ENCODE data around the gene OR7A17.

The OR7A17 gene

DNA sequence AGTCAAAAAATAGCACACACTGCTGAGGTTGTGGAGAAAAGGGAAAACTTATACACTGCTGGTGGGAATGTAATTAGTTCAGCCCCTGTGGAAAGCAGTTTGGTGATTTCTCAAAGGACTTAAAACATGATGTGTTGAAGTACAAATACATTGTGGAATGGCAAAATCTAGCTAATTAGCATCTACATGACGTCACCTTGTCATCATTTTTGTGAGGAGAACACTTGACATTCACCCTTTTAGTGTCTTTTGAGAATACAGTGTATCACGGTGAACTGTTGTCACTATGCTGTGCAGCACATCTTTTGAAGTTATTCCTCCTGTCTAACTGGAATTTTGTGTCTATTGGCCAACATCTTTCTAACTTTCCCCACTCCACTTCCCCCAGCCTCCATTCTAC is 42.8 kb downstream of the OR7A17 start:
- H3K9ac ChIP-seq (ENCODE audit: low read length) = no peak overlapping the region
- H3F3A ChIP-seq (ENCODE audit: insufficient read depth, low read length) = no peaks in the 10 kb centered on the region
- no peak overlapping the region for H3K4me3 ChIP-seq (ENCODE audit: low read depth, low read length, poor library complexity, severe bottlenecking)
- H3K9me2 ChIP-seq (ENCODE audit: low read depth, low read length) = no peaks in the 10 kb centered on the region
- H3K27ac ChIP-seq (ENCODE audit: low read depth, low read length, poor library complexity, severe bottlenecking) = no peak overlapping the region
- no peaks in the 10 kb centered on the region for H3K4me1 ChIP-seq (ENCODE audit: insufficient read depth, low read length, severe bottlenecking)
- no peaks in the 10 kb centered on the region for H3K36me3 ChIP-seq (ENCODE audit: insufficient read depth, low read length)
- no peaks in the 10 kb centered on the region; the same call in 1 of the 2 replicates for H3K27me3 ChIP-seq (ENCODE audit: insufficient read depth, low read length)
- H3K4me2 ChIP-seq (ENCODE audit: low read length) = no peak overlapping the region
- no peaks in the 10 kb centered on the region for H3K9me3 ChIP-seq (ENCODE audit: low read length)
- TF ChIP-seq, protein P1, sequence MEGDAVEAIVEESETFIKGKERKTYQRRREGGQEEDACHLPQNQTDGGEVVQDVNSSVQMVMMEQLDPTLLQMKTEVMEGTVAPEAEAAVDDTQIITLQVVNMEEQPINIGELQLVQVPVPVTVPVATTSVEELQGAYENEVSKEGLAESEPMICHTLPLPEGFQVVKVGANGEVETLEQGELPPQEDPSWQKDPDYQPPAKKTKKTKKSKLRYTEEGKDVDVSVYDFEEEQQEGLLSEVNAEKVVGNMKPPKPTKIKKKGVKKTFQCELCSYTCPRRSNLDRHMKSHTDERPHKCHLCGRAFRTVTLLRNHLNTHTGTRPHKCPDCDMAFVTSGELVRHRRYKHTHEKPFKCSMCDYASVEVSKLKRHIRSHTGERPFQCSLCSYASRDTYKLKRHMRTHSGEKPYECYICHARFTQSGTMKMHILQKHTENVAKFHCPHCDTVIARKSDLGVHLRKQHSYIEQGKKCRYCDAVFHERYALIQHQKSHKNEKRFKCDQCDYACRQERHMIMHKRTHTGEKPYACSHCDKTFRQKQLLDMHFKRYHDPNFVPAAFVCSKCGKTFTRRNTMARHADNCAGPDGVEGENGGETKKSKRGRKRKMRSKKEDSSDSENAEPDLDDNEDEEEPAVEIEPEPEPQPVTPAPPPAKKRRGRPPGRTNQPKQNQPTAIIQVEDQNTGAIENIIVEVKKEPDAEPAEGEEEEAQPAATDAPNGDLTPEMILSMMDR (IDR thresholded peaks at IDR 0.05; ENCODE audit: low read length) = no peak
- no peak for TF ChIP-seq EZH2 (IDR thresholded peaks at IDR 0.05; ENCODE audit: borderline replicate concordance, low read length)
- H2AFZ ChIP-seq (ENCODE audit: low read length) = no peak overlapping the region
- no peaks in the 10 kb centered on the region for H3K79me2 ChIP-seq (ENCODE audit: insufficient read depth, low read length)
- H4K20me1 ChIP-seq (ENCODE audit: insufficient read depth, low read length) = no peaks in the 10 kb centered on the region

DNA sequence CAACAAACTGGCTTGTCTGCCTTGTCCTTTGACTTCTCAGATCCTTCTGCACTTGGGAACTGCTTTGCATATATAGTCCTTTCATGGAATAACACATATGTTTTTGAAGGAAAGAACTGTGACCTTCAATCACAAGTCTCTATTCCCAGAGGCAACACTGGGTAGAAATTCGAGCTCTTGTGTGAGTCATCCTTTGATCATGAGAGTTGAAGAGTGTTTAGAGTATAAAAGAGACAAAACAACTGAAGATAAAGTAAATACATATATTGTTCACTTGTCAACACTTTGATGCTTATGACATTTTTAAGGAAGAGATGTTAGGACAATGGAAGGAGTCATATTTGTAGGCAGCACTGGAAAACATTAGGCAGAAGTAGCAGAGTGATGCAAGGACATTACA is 45.7 kb downstream of the OR7A17 start:
- H3K36me3 ChIP-seq (ENCODE audit: insufficient read depth, low read length) = no peaks in the 10 kb centered on the region
- TF ChIP-seq, protein P1 (IDR thresholded peaks at IDR 0.05; ENCODE audit: low read length) = no peak
- TF ChIP-seq EZH2 (IDR thresholded peaks at IDR 0.05; ENCODE audit: borderline replicate concordance, low read length) = no peak

DNA sequence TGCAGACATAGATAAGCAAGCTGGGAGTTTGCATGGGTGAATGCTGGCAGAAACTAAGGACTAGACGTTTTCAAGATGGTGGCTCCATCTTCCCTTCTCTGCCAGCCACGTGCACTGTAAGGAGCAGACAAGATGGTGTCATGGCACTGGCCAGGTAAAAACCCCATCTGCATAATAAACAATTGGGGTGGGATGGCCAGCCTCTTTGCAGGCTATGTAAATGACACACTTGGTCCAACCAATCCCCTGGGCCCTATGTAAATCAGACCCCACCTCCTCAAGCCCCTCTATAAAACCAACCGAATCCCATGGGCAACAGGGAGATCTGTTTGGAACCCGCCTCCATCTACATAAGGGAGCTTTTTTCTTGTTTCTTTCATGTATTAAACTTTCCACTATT is 48.5 kb downstream of the OR7A17 start:
- no peaks in the 10 kb centered on the region for H3K36me3 ChIP-seq (ENCODE audit: insufficient read depth, low read length)
- H3K9me2 ChIP-seq (ENCODE audit: low read depth, low read length) = no peaks in the 10 kb centered on the region
- H3K27me3 ChIP-seq (ENCODE audit: insufficient read depth, low read length) = no peaks in the 10 kb centered on the region; the same call in 1 of the 2 replicates
- H3F3A ChIP-seq (ENCODE audit: insufficient read depth, low read length) = no peaks in the 10 kb centered on the region
- no peak overlapping the region for H3K4me3 ChIP-seq (ENCODE audit: low read depth, low read length, poor library complexity, severe bottlenecking)
- H3K4me1 ChIP-seq (ENCODE audit: insufficient read depth, low read length, severe bottlenecking) = no peaks in the 10 kb centered on the region
- H4K20me1 ChIP-seq (ENCODE audit: insufficient read depth, low read length) = no peaks in the 10 kb centered on the region
- H3K4me2 ChIP-seq (ENCODE audit: low read length) = no peak overlapping the region
- no peak overlapping the region for H3K9ac ChIP-seq (ENCODE audit: low read length)
- H3K79me2 ChIP-seq (ENCODE audit: insufficient read depth, low read length) = no peaks in the 10 kb centered on the region
- no peak overlapping the region for H3K27ac ChIP-seq (ENCODE audit: low read depth, low read length, poor library complexity, severe bottlenecking)
- H3K9me3 ChIP-seq (ENCODE audit: low read length) = no peaks in the 10 kb centered on the region
- no peak for TF ChIP-seq EZH2 (IDR thresholded peaks at IDR 0.05; ENCODE audit: borderline replicate concordance, low read length)
- TF ChIP-seq, protein P1 (IDR thresholded peaks at IDR 0.05; ENCODE audit: low read length) = no peak
- H2AFZ ChIP-seq (ENCODE audit: low read length) = no peak overlapping the region

More for the DNA sequence above, 45.7 kb downstream of the OR7A17 start:
- H3K4me2 ChIP-seq (ENCODE audit: low read length) = no peak overlapping the region
- H3F3A ChIP-seq (ENCODE audit: insufficient read depth, low read length) = no peaks in the 10 kb centered on the region
- H3K27ac ChIP-seq (ENCODE audit: low read depth, low read length, poor library complexity, severe bottlenecking) = no peak overlapping the region
- H2AFZ ChIP-seq (ENCODE audit: low read length) = no peak overlapping the region
- no peaks in the 10 kb centered on the region for H4K20me1 ChIP-seq (ENCODE audit: insufficient read depth, low read length)
- no peaks in the 10 kb centered on the region for H3K9me2 ChIP-seq (ENCODE audit: low read depth, low read length)
- H3K9ac ChIP-seq (ENCODE audit: low read length) = no peak overlapping the region
- H3K79me2 ChIP-seq (ENCODE audit: insufficient read depth, low read length) = no peaks in the 10 kb centered on the region
- H3K27me3 ChIP-seq (ENCODE audit: insufficient read depth, low read length) = no peaks in the 10 kb centered on the region; the same call in 1 of the 2 replicates
- no peak overlapping the region for H3K4me3 ChIP-seq (ENCODE audit: low read depth, low read length, poor library complexity, severe bottlenecking)
- H3K9me3 ChIP-seq (ENCODE audit: low read length) = no peaks in the 10 kb centered on the region
- no peaks in the 10 kb centered on the region for H3K4me1 ChIP-seq (ENCODE audit: insufficient read depth, low read length, severe bottlenecking)
